ENCODE data around the gene RUVBL2. TPM values are rescaled to one million over a fixed set of nuclear protein-coding genes. Genes with fewer than 3 reads are reported as not detected.

The RUVBL2 gene
- total RNA-seq, 4 donors from 2014 or later, result 69.4 to 96.5 (median 84.2) TPM

GRCh38 chr19:49059053-49059452 lies 65.4 kb downstream of the RUVBL2 start:
- no peak overlapping the region for H3K27ac ChIP-seq
- TF ChIP-seq CTCF (IDR thresholded peaks at IDR 0.05) (no peak), POLR2AphosphoS5 (IDR thresholded peaks at IDR 0.05) (no peak), EP300 (IDR thresholded peaks at IDR 0.05) (no peak), POLR2A (IDR thresholded peaks at IDR 0.05) (no peak)
- peaks cover 0 to 25% (median 16%) of the 10 kb centered on the region in 3 donors for H3K4me1 ChIP-seq
- ATAC-seq, result no peak
- H3K4me3 ChIP-seq, result no peak overlapping the region
- peaks cover 63% of the 10 kb centered on the region for H3K27me3 ChIP-seq
- H3K9me3 ChIP-seq, result no peaks in the 10 kb centered on the region
- 32% methylated on average over 3 of the region's 9 CpGs; no CpG with 5 or more reads in 1 of the 2 donors for WGBS, 2 donors (ENCODE audit: low coverage in 1 of 2)
- H3K36me3 ChIP-seq, result no peaks in the 10 kb centered on the region

- ATAC-seq, result no peak
- H3K27ac ChIP-seq, result no peak overlapping the region
- TF ChIP-seq CTCF (IDR thresholded peaks at IDR 0.05) (no peak), POLR2AphosphoS5 (IDR thresholded peaks at IDR 0.05) (no peak), EP300 (IDR thresholded peaks at IDR 0.05) (no peak), POLR2A (IDR thresholded peaks at IDR 0.05) (no peak)
- H3K4me1 ChIP-seq, result peaks cover 0 to 33% (median 22%) of the 10 kb centered on the region in 3 donors
- no peak overlapping the region for H3K4me3 ChIP-seq
- H3K27me3 ChIP-seq, result peaks cover 83% of the 10 kb centered on the region
- no CpG with 5 or more reads among the region's 2 CpGs for WGBS, 2 donors (ENCODE audit: low coverage in 1 of 2)
- H3K36me3 ChIP-seq, result no peaks in the 10 kb centered on the region
- no peaks in the 10 kb centered on the region for H3K9me3 ChIP-seq
These were observed 67.3 kb downstream of the RUVBL2 start for GRCh38 chr19:49061000-49061399.

- H3K27ac ChIP-seq, result no peak overlapping the region
- 80% methylated on average over 1 of the region's 25 CpGs; no CpG with 5 or more reads in 1 of the 2 donors for WGBS, 2 donors (ENCODE audit: low coverage in 1 of 2)
- TF ChIP-seq POLR2A (IDR thresholded peaks at IDR 0.05), result no peak
- TF ChIP-seq CTCF (IDR thresholded peaks at IDR 0.05), result no peak
- no peak for TF ChIP-seq POLR2AphosphoS5 (IDR thresholded peaks at IDR 0.05)
- no peak for TF ChIP-seq EP300 (IDR thresholded peaks at IDR 0.05)
- H3K4me1 ChIP-seq, result peaks cover 0 to 28% (median 22%) of the 10 kb centered on the region in 3 donors
- H3K9me3 ChIP-seq, result no peaks in the 10 kb centered on the region
- no peak overlapping the region for H3K4me3 ChIP-seq
- ATAC-seq, result no peak
- no peaks in the 10 kb centered on the region for H3K36me3 ChIP-seq
- H3K27me3 ChIP-seq, result peaks cover 87% of the 10 kb centered on the region
These were observed 67.8 kb downstream of the RUVBL2 start for GRCh38 chr19:49061445-49061844.

- Histone ChIP-seq H3K4me3 (no peak overlapping the region), H3K27ac (no peak overlapping the region), H3K4me1 (peaks cover 0 to 11% (median 6%) of the 10 kb centered on the region in 3 donors), H3K9me3 (no peaks in the 10 kb centered on the region), H3K27me3 (peaks cover 87% of the 10 kb centered on the region), H3K36me3 (no peaks in the 10 kb centered on the region)
- TF ChIP-seq POLR2A (IDR thresholded peaks at IDR 0.05), result no peak
- no peak for TF ChIP-seq EP300 (IDR thresholded peaks at IDR 0.05)
- no peak for TF ChIP-seq POLR2AphosphoS5 (IDR thresholded peaks at IDR 0.05)
- no peak for TF ChIP-seq CTCF (IDR thresholded peaks at IDR 0.05)
- ATAC-seq, result no peak
- WGBS, 2 donors (ENCODE audit: low coverage in 1 of 2), result 52% methylated on average over 4 of the region's 10 CpGs; no CpG with 5 or more reads in 1 of the 2 donors
These were observed 70.4 kb downstream of the RUVBL2 start for GRCh38 chr19:49064029-49064629.

Data from gastroesophageal sphincter (tissue), 4 donors.